AG04449 (cell line): Measurements from ENCODE around the gene VASN.

Source experiments
- CTCF ChIA-PET: fragments of 350-600 bp; formaldehyde crosslinking; extraction: SDS; loops from one replicate; lab custom pipeline; 2021; ENCODE audit warnings: antibody characterized with exemption; lab: Yijun Ruan, JAX
- POLR2A ChIA-PET: fragments of 400-600, 350-600 bp; formaldehyde crosslinking; extraction: SDS; loops from one replicate; lab custom pipeline; 2020; ENCODE audit warnings: antibody characterized with exemption, inconsistent platforms; lab: Yijun Ruan, JAX
- DNase-seq: peaks from one replicate; pipeline ENCODE4 v3.0.0-alpha.2; 2010; ENCODE audit warnings: low read depth, low spot score
- H3K4me3 ChIP-seq: 2 replicates; pipeline ENCODE4 v1.5.1; 2011; ENCODE audit warnings: low read depth, mild to moderate bottlenecking, control low read depth, low read length
- CTCF ChIP-seq: IDR thresholded peaks from one replicate; pipeline ENCODE4 v1.5.1; 2011; ENCODE audit warnings: mild to moderate bottlenecking, moderate library complexity, low read length, control low read depth, inconsistent platforms; ENCODE audit not compliant: insufficient read depth; ENCODE audit errors: missing control alignments

VASN gene

GRCh38 chr16:4404967-4405696 lies 33.5 kb downstream of the VASN start:
- no peak for TF ChIP-seq CTCF
- H3K4me3 ChIP-seq = no peak overlapping the region
- DNase-seq = no peak
- ChIA-PET CTCF (interaction anchor here (0.9 to 9.3 kb wide), 21 partner anchors 10 to 551 kb away, joined by 3 to 389 read pairs (median 10); partner anchors contain the start of genes CORO7, PAM16 and VASN), POLR2A (no interaction called here)

DNA sequence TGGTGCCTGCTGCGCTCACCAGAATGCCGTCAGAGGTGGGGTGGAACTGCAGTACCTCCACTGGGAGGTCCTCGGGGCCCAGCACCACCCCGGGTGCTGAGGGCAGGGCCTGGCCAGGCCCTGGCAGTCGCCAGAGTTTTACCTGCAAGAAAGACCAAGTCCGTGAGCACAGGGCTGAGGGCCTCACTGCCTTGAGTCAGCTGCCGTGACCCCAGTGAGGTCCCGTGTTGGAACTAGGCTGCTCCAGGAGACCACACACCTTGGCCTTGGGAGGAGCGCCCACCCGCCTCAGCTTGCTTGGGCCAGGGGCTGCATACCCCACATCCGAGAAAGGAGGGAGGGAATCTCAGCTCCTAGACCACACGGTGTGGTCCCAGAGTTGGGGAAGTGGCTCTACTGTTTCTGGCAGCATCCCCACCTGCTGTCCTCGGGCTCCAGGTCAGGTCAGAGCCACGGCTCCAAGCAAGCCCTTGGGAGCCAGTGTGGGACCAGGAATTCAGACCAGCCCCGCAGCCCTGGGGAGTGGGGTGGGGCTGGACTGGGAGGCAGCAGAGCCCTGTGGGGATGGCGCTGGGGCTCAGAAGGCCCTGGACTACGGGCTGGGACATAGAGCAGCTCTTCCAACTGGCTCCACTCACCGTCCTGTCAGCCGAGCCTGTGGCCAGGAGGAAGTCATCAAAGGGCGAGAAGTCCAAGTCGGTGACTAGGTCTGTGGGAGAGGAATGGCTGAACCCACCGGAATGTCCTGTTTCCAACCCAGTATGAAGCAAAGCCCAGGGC lies 36.1 kb downstream of the VASN start:
- no peak overlapping the region for H3K4me3 ChIP-seq
- CTCF ChIA-PET = interaction anchor here (1.0 to 9.3 kb wide), 4 partner anchors 24 to 98 kb away, joined by 4 to 389 read pairs (median 31); no protein-coding TSS in a partner anchor
- no peak for DNase-seq
- POLR2A ChIA-PET = no interaction called here
- TF ChIP-seq CTCF = no peak

GRCh38 chr16:4408323-4408690 lies 36.7 kb downstream of the VASN start:
- no peak for TF ChIP-seq CTCF
- no peak overlapping the region for H3K4me3 ChIP-seq
- ChIA-PET POLR2A (no interaction called here), CTCF (interaction anchor here (1.2 to 9.3 kb wide), 5 partner anchors 24 to 177 kb away, joined by 3 to 389 read pairs (median 4); no protein-coding TSS in a partner anchor)
- no peak for DNase-seq

- TF ChIP-seq CTCF = no peak
- CTCF ChIA-PET = interaction anchor here (0.6 to 12.3 kb wide), 15 partner anchors 7 to 209 kb away, joined by 3 to 218 read pairs (median 4); no protein-coding TSS in a partner anchor
- POLR2A ChIA-PET = no interaction called here
- DNase-seq = no peak
- H3K4me3 ChIP-seq = no peak overlapping the region
These were observed 37.7 kb downstream of the VASN start for GRCh38 chr16:4409081-4409932.

DNA sequence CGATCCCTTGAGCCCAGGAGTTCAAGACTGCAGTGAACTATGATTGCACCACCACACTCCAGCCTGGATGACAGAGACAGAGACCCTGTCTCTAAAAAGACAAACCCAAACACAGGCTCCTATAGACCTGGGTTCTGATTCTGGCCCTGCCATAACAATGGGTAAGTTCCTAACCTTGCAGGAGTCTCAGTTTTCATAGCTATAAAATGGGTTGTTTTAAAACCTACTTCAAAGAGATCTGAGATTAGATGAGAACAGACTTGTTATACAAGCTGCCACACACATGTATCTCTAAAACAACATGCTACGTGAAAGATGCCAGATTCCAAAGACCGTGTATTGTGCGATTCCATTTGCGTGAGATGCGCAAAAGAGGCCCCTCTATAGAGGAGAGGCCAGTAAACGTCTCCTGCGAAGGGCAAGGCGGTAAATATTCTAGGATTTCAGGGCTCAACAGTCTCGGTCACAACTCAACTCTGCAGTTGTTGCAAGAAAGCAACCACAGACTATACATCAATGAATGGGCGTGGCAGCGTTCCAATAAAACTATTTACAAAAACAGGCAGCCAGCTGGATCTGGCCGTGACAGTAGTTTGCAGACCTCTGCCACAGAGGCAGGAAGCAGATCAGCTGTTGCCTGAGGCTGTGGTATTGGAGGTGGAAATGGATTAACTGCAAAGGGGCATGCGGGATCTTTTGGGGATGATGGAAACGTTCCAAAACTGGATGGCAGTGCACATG lies 38.9 kb downstream of the VASN start:
- POLR2A ChIA-PET = interaction anchor here (0.9 kb wide), 1 partner anchor 18 kb away, joined by 3 read pairs; no protein-coding TSS in a partner anchor
- CTCF ChIA-PET = interaction anchor here (0.8 to 12.3 kb wide), 9 partner anchors 8 to 210 kb away, joined by 3 to 218 read pairs (median 6); no protein-coding TSS in a partner anchor
- DNase-seq = peak; percentile 80

More for the DNA sequence above, 38.9 kb downstream of the VASN start:
- TF ChIP-seq CTCF = no peak
- no peak overlapping the region for H3K4me3 ChIP-seq
